ENCODE measurements around the gene MLXIP. TPM values are rescaled to one million over a fixed set of nuclear protein-coding genes. Genes with fewer than 3 reads are reported as not detected.
A peak's percentile ranks its signal among the peaks of the same experiment; 100 is the strongest.

The MLXIP gene
- total and polyA plus RNA-seq, 12 donors = 13.7 to 98.1 (median 40.1) TPM

DNA sequence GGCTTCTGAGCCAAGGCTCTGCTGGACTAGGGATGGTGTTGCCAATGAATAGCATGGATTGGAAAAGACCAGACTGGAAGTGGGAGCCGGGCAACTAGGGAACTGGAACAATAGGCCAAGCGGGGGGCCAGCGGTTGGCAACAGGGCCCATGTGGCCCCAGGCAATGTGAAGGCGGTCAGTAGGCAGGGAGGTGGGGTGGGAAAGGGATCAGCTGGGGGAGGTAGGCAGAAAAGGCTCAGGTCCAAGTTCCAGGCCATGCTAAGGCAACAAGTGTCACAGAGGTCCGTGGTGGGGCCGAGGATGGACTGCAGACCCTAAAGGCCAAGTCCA, 14.9 kb upstream of the MLXIP start:
- Histone ChIP-seq H3K4me3 (peak overlapping the region in 1 of 4 donors; percentile 11), H3K4me1 (replicated peaks in 1 of 2) (peaks cover 26 to 47% of the 10 kb centered on the region in 2 donors), H3K27me3 (no peaks in the 10 kb centered on the region), H3K27ac (peak overlapping the region; percentile 60 to 89 (median 80)), H3K9me3 (replicated peaks in 1 of 3) (no peaks in the 10 kb centered on the region), H3K36me3 (replicated peaks in 1 of 2) (peaks cover 0 to 3% of the 10 kb centered on the region in 2 donors)
- DNase-seq = no peak
- intact Hi-C loops (cut with DNase I) = no loop called here
- TF ChIP-seq, protein P1, sequence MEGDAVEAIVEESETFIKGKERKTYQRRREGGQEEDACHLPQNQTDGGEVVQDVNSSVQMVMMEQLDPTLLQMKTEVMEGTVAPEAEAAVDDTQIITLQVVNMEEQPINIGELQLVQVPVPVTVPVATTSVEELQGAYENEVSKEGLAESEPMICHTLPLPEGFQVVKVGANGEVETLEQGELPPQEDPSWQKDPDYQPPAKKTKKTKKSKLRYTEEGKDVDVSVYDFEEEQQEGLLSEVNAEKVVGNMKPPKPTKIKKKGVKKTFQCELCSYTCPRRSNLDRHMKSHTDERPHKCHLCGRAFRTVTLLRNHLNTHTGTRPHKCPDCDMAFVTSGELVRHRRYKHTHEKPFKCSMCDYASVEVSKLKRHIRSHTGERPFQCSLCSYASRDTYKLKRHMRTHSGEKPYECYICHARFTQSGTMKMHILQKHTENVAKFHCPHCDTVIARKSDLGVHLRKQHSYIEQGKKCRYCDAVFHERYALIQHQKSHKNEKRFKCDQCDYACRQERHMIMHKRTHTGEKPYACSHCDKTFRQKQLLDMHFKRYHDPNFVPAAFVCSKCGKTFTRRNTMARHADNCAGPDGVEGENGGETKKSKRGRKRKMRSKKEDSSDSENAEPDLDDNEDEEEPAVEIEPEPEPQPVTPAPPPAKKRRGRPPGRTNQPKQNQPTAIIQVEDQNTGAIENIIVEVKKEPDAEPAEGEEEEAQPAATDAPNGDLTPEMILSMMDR (IDR thresholded peaks at IDR 0.05) = no peak
- TF ChIP-seq POLR2A (IDR thresholded peaks at IDR 0.05) = no peak
- WGBS, 4 donors = 61 to 83% (median 74%) methylated on average over 6 of the region's 6 CpGs

- WGBS, 4 donors = 56 to 67% (median 66%) methylated on average over 11 to 14 of the region's 14 CpGs
- DNase-seq = peak; percentile 66 to 95 (median 81)
- Histone ChIP-seq H3K36me3 (replicated peaks in 1 of 2) (peaks cover 0 to under 1% of the 10 kb centered on the region in 2 donors), H3K4me1 (replicated peaks in 1 of 2) (peaks cover 26 to 47% of the 10 kb centered on the region in 2 donors), H3K27ac (peak overlapping the region in 4 of 5 donors; percentile 78 to 89 (median 81)), H3K4me3 (no peak overlapping the region), H3K9me3 (replicated peaks in 1 of 3) (no peaks in the 10 kb centered on the region), H3K27me3 (no peaks in the 10 kb centered on the region)
- intact Hi-C loops (cut with DNase I) = no loop called here
- no peak for TF ChIP-seq POLR2A (IDR thresholded peaks at IDR 0.05)
- TF ChIP-seq, protein P1 (IDR thresholded peaks at IDR 0.05) = peak in 3 of 6 experiments; percentile 29 to 34 (median 33)
Measured at GRCh38 chr12:122064025-122064777, 14.4 kb upstream of the MLXIP start.

- H3K36me3 ChIP-seq (replicated peaks in 1 of 2) = no peaks in the 10 kb centered on the region
- peak overlapping the region in 2 of 5 donors; percentile 82 to 89 for H3K27ac ChIP-seq
- H3K4me1 ChIP-seq (replicated peaks in 1 of 2) = peaks cover 26 to 47% of the 10 kb centered on the region in 2 donors
- TF ChIP-seq POLR2A (IDR thresholded peaks at IDR 0.05) = no peak
- TF ChIP-seq, protein P1 (IDR thresholded peaks at IDR 0.05) = no peak
- H3K4me3 ChIP-seq = no peak overlapping the region
- no peaks in the 10 kb centered on the region for H3K27me3 ChIP-seq
- no peaks in the 10 kb centered on the region for H3K9me3 ChIP-seq (replicated peaks in 1 of 3)
- peak in 2 of 7 donors; percentile 38 to 67 for DNase-seq
- 70 to 83% (median 75%) methylated on average over 14 to 16 of the region's 16 CpGs for WGBS, 4 donors
- intact Hi-C loops (cut with DNase I) = no loop called here
Measured at GRCh38 chr12:122064780-122065588, 13.6 kb upstream of the MLXIP start.

DNA sequence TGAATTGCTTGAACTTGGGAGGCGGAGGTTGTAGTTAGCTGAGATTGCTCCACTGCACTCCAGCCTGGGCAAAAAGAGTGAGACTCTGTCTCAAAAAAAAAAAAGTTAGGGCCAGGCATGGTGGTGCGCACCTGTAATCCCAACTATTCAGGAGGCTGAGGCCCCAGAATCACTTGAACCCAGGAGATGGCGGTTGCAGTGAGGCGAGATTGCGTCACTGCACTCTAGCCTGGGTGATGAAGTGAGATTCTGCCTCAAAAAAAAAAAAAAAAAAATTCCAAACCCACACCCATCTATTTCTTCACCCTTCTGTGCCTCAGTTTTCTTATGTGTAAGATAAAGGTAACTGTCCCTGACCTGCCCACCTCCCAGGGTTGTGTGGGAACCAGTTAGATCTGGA, 11.0 kb upstream of the MLXIP start:
- Histone ChIP-seq H3K4me1 (replicated peaks in 1 of 2) (peaks cover 30 to 48% of the 10 kb centered on the region in 2 donors), H3K27ac (peak overlapping the region in 2 of 5 donors; percentile 47 to 73), H3K9me3 (replicated peaks in 1 of 3) (no peaks in the 10 kb centered on the region), H3K27me3 (no peaks in the 10 kb centered on the region), H3K4me3 (peak overlapping the region in 1 of 4 donors; percentile 12), H3K36me3 (replicated peaks in 1 of 2) (no peaks in the 10 kb centered on the region)
- intact Hi-C loops (cut with DNase I) = no loop called here
- TF ChIP-seq, protein P1 (IDR thresholded peaks at IDR 0.05) = no peak
- TF ChIP-seq POLR2A (IDR thresholded peaks at IDR 0.05) = no peak
- 92 to 100% (median 98%) methylated on average over 5 of the region's 5 CpGs for WGBS, 4 donors
- no peak for DNase-seq
